ENCODE data around the gene TBL1X. TPM values are rescaled to one million over a fixed set of nuclear protein-coding genes. Genes with fewer than 3 reads are reported as not detected.

TBL1X gene
- total and polyA plus RNA-seq, 2 experiments from 2014 or later: 8.7 to 26.9 TPM

- no peak overlapping the region for H2AFZ ChIP-seq
- H3K9me2 ChIP-seq (ENCODE audit: insufficient read depth): no peaks in the 10 kb centered on the region
- TF ChIP-seq ETS1 (IDR thresholded peaks at IDR 0.05): no peak
- TF ChIP-seq JUNB (IDR thresholded peaks at IDR 0.05; ENCODE audit: unreplicated experiment): no peak
- no peak for TF ChIP-seq NANOG (IDR thresholded peaks at IDR 0.05; ENCODE audit: borderline replicate concordance)
- no peak for TF ChIP-seq REST (IDR thresholded peaks at IDR 0.05; ENCODE audit: unreplicated experiment)
- no peak for TF ChIP-seq STAT1 (IDR thresholded peaks at IDR 0.05; ENCODE audit: unreplicated experiment)
- no peak for TF ChIP-seq CREB1 (CRISPR knock-in tag; IDR thresholded peaks at IDR 0.05; ENCODE audit: low read depth)
- TF ChIP-seq ZNF114 (CRISPR knock-in tag; IDR thresholded peaks at IDR 0.05): no peak
- no peak for TF ChIP-seq ZNF462 (CRISPR knock-in tag; IDR thresholded peaks at IDR 0.05)
- peaks cover 3% of the 10 kb centered on the region; the same call in 1 of the 2 replicates for H3K4me1 ChIP-seq (ENCODE audit: insufficient read depth)
- no peaks in the 10 kb centered on the region for H3K36me3 ChIP-seq (ENCODE audit: insufficient read depth)
- no peaks in the 10 kb centered on the region for H3K27me3 ChIP-seq (ENCODE audit: insufficient read depth)
- no peak overlapping the region for H3K4me2 ChIP-seq
- H3K27ac ChIP-seq (ENCODE audit: low read depth): no peak overlapping the region
- H3K79me2 ChIP-seq (replicated peaks; ENCODE audit: insufficient read depth): no peaks in the 10 kb centered on the region
- DNase-seq (ENCODE audit: low spot score) (no peak), ATAC-seq (no peak)
- peaks cover 24% of the 10 kb centered on the region for H3K4me1 Mint-ChIP-seq
- H3K27ac Mint-ChIP-seq: no peak overlapping the region
- H3K4me3 ChIP-seq: no peak overlapping the region
- H3K9me3 Mint-ChIP-seq: no peaks in the 10 kb centered on the region
- no peaks in the 10 kb centered on the region for H3K36me3 Mint-ChIP-seq (ENCODE audit: low read depth)
- no peaks in the 10 kb centered on the region for H4K20me1 ChIP-seq (replicated peaks; ENCODE audit: insufficient read depth)
- H3F3A ChIP-seq (replicated peaks; ENCODE audit: low read depth): no peaks in the 10 kb centered on the region
- no peak overlapping the region for H3K4me3 Mint-ChIP-seq
- H3K27me3 Mint-ChIP-seq (ENCODE audit: insufficient read depth, low read depth, poor library complexity): no peaks in the 10 kb centered on the region
These were observed 170.5 kb downstream of the TBL1X start for GRCh38 chrX:9635368-9635767.

Data from GM23338 (cell line).